ENCODE results near the gene IL17RE. TPM values are rescaled to one million over a fixed set of nuclear protein-coding genes. Genes with fewer than 3 reads are reported as not detected.

Gene IL17RE
- polyA plus RNA-seq, 1 donor (not counting 4 experiments of a cell fraction or from before 2014, with no cell fraction given), result 16.0 TPM

GRCh38 chr3:9914011-9914410 is 11.4 kb downstream of the IL17RE start:
- peaks cover 10 to 11% of the 10 kb centered on the region in 2 experiments for H3K36me3 ChIP-seq (ENCODE audit: control insufficient read depth in 2 of 2, extremely low read depth in 1 of 2, insufficient read depth in 2 of 2, low read length in 2 of 2)
- no peak overlapping the region for H3K4me3 ChIP-seq (ENCODE audit: control insufficient read depth in 2 of 3, extremely low read depth in 1 of 3, insufficient read depth in 2 of 3, low read depth in 1 of 3, low read length in 3 of 3)
- TF ChIP-seq CTCF (optimal IDR thresholded peaks at IDR 0.05 in 1 of 3, IDR thresholded peaks at IDR 0.05 in 1 of 3, conservative IDR thresholded peaks at IDR 0.05 in 1 of 3; ENCODE audit: extremely low read depth in 1 of 3, insufficient read depth in 2 of 3, low read length in 3 of 3), result no peak
- H3K9me1 ChIP-seq (ENCODE audit: control insufficient read depth, extremely low read depth, insufficient read depth, low read length), result no peaks in the 10 kb centered on the region
- H3K9me3 ChIP-seq (ENCODE audit: control insufficient read depth, low read depth, low read length), result no peaks in the 10 kb centered on the region
- DNase-seq (ENCODE audit: low read depth, low spot score) (no peak), FAIRE-seq (no peak)
- dilution Hi-C loops (cut with MboI; ENCODE audit: extremely low pct_ligation_motif_present, low sequenced_read_pairs), result no loop called here
- peaks cover 43% of the 10 kb centered on the region for H3K4me1 ChIP-seq (ENCODE audit: control insufficient read depth, extremely low read depth, insufficient read depth, low read length)
- no peak overlapping the region for H3K4me2 ChIP-seq (ENCODE audit: control insufficient read depth, extremely low read depth, insufficient read depth, low read depth, low read length)
- H2AFZ ChIP-seq (ENCODE audit: control insufficient read depth, low read length), result no peak overlapping the region
- no peak overlapping the region for H3K27ac ChIP-seq (ENCODE audit: control insufficient read depth, insufficient read depth, low read length)
- H3K27me3 ChIP-seq (ENCODE audit: control insufficient read depth, extremely low read depth, insufficient read depth, low read length), result no peaks in the 10 kb centered on the region
- H3K79me2 ChIP-seq (ENCODE audit: control insufficient read depth, insufficient read depth, low read length), result no peaks in the 10 kb centered on the region
- H4K20me1 ChIP-seq (ENCODE audit: control insufficient read depth, extremely low read depth, insufficient read depth, low read length), result no peaks in the 10 kb centered on the region
- H3K9ac ChIP-seq (ENCODE audit: control insufficient read depth, extremely low read depth, insufficient read depth, low read length), result no peak overlapping the region

- Histone ChIP-seq H3K4me2 (ENCODE audit: control insufficient read depth, extremely low read depth, insufficient read depth, low read depth, low read length) (no peak overlapping the region), H4K20me1 (ENCODE audit: control insufficient read depth, extremely low read depth, insufficient read depth, low read length) (no peaks in the 10 kb centered on the region), H3K79me2 (ENCODE audit: control insufficient read depth, insufficient read depth, low read length) (no peaks in the 10 kb centered on the region), H3K36me3 (ENCODE audit: control insufficient read depth in 2 of 2, extremely low read depth in 1 of 2, insufficient read depth in 2 of 2, low read length in 2 of 2) (peaks cover 10 to 11% of the 10 kb centered on the region in 2 experiments), H3K27me3 (ENCODE audit: control insufficient read depth, extremely low read depth, insufficient read depth, low read length) (no peaks in the 10 kb centered on the region), H3K27ac (ENCODE audit: control insufficient read depth, insufficient read depth, low read length) (no peak overlapping the region), H3K4me3 (ENCODE audit: control insufficient read depth in 2 of 3, extremely low read depth in 1 of 3, insufficient read depth in 2 of 3, low read depth in 1 of 3, low read length in 3 of 3) (no peak overlapping the region), H3K9me1 (ENCODE audit: control insufficient read depth, extremely low read depth, insufficient read depth, low read length) (no peaks in the 10 kb centered on the region), H2AFZ (ENCODE audit: control insufficient read depth, low read length) (no peak overlapping the region), H3K9me3 (ENCODE audit: control insufficient read depth, low read depth, low read length) (no peaks in the 10 kb centered on the region), H3K9ac (ENCODE audit: control insufficient read depth, extremely low read depth, insufficient read depth, low read length) (no peak overlapping the region), H3K4me1 (ENCODE audit: control insufficient read depth, extremely low read depth, insufficient read depth, low read length) (peaks cover 43% of the 10 kb centered on the region)
- TF ChIP-seq CTCF (optimal IDR thresholded peaks at IDR 0.05 in 1 of 3, IDR thresholded peaks at IDR 0.05 in 1 of 3, conservative IDR thresholded peaks at IDR 0.05 in 1 of 3; ENCODE audit: extremely low read depth in 1 of 3, insufficient read depth in 2 of 3, low read length in 3 of 3) (no peak), EZH2 (IDR thresholded peaks at IDR 0.05; ENCODE audit: low read length) (no peak)
- DNase-seq (ENCODE audit: low read depth, low spot score), result no peak
- no peak for FAIRE-seq
- dilution Hi-C loops (cut with MboI; ENCODE audit: extremely low pct_ligation_motif_present, low sequenced_read_pairs), result no loop called here
Observed at GRCh38 chr3:9914559-9915253, 12.1 kb downstream of the IL17RE start.

Data from keratinocyte (primary cell).